DND-41 (cell line): ENCODE measurements around the gene DSCAM.

Experiments used
- ATAC-seq: fragments of 200-7000 bp; cut with Tn5 transposase; 3 replicates; pipeline ENCODE4 v1.9.1; 2021; ENCODE audit warnings: low read depth; ENCODE audit not compliant: insufficient read depth
- DNase-seq: peaks from one replicate; pipeline ENCODE4 v3.0.0-alpha.2; 2020
- H2AFZ ChIP-seq: 2 replicates; pipeline ENCODE4 v1.6.0; 2012; ENCODE audit warnings: low read depth, low read length
- H3K27ac ChIP-seq: 2 replicates; pipeline ENCODE4 v1.5.1; 2012; ENCODE audit warnings: low read length, inconsistent platforms
- H3K27me3 ChIP-seq: fragments of 200-600 bp; sonication (generic); 2 replicates; pipeline ENCODE4 v1.6.0; 2012; ENCODE audit warnings: low read length, mild to moderate bottlenecking, inconsistent platforms; ENCODE audit not compliant: insufficient read depth, poor library complexity
- H3K36me3 ChIP-seq: 2 replicates; pipeline ENCODE4 v1.5.1; 2012; ENCODE audit warnings: low read length, inconsistent platforms; ENCODE audit not compliant: insufficient read depth
- H3K4me1 ChIP-seq: 2 replicates; pipeline ENCODE4 v1.5.1; 2012; ENCODE audit warnings: mild to moderate bottlenecking, low read length; ENCODE audit not compliant: insufficient read depth
- H3K4me2 ChIP-seq: 2 replicates; pipeline ENCODE4 v1.6.0; 2012; ENCODE audit warnings: mild to moderate bottlenecking, moderate library complexity, low read length, inconsistent platforms; ENCODE audit not compliant: insufficient read depth
- H3K4me3 ChIP-seq, 2 experiments: fragments of 200-600 bp in 1 of 2; shearing (Covaris generic) in 1 of 2; 2 replicates each; pipeline ENCODE4 v1.5.1; 2012 to 2016; ENCODE audit warnings: inconsistent platforms in 2 of 2, low read length in 2 of 2, mild to moderate bottlenecking in 2 of 2, low read depth in 1 of 2, moderate library complexity in 1 of 2
- H3K79me2 ChIP-seq: 2 replicates; pipeline ENCODE4 v1.6.0; 2012; ENCODE audit warnings: low read length, inconsistent platforms; ENCODE audit not compliant: insufficient read depth
- H3K9ac ChIP-seq: 2 replicates; pipeline ENCODE4 v1.6.0; 2012; ENCODE audit warnings: low read depth, mild to moderate bottlenecking, inconsistent platforms, low read length, moderate library complexity
- H3K9me3 ChIP-seq: 2 replicates; pipeline ENCODE4 v1.5.1; 2012; ENCODE audit warnings: low read length, moderate library complexity, mild to moderate bottlenecking, inconsistent platforms; ENCODE audit not compliant: insufficient read depth, severe bottlenecking
- H4K20me1 ChIP-seq: 2 replicates; pipeline ENCODE4 v1.6.0; 2012; ENCODE audit warnings: low read length; ENCODE audit not compliant: insufficient read depth
- EZH2 ChIP-seq: IDR thresholded peaks from 3 replicates; pipeline ENCODE4 v1.6.1; 2012; ENCODE audit warnings: borderline replicate concordance, low read depth, mild to moderate bottlenecking, moderate library complexity, low read length, inconsistent platforms; ENCODE audit not compliant: severe bottlenecking
- TF ChIP-seq, protein P1 (sequence below): IDR thresholded peaks from 2 replicates; pipeline ENCODE4 v1.5.1; 2012; ENCODE audit warnings: borderline replicate concordance, low read length, moderate library complexity, mild to moderate bottlenecking; ENCODE audit not compliant: poor library complexity, severe bottlenecking; ENCODE audit errors: extremely low read depth

Gene DSCAM

DNA sequence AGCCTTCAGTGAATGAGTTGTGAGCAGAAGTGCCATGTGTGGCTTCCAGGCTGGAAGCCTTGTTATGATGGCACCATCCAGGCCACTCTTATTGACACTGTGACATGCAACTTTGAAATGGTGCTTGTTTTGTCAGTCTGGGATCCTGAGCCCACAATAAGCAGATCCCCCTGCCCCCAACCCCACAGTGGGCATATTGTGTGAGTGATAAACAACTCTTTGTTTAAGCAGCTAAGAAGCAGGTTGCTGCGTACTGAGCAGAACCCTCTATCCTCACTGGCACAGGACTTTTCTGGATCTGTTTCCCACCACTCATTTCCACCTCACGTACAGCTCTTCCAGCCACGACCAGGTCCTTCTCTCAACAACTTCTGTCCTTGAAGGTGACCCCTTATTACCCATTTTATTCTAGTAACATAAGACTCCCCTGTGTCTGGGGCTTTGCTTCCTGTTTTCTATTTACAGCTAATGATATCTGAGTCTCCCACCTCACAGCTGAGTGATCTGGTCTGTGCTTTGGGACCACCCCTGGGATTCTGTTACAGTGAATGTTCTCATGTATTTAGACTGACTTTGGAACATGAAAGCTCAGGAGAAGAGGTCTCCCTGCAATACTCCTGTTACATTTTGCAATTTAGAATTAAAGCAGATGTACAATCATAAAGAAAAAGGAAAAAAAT is 604.2 kb downstream of the DSCAM start:
- Histone ChIP-seq H3K4me2 (no peak overlapping the region), H3K27ac (no peak overlapping the region), H3K9ac (no peak overlapping the region), H3K79me2 (no peaks in the 10 kb centered on the region), H2AFZ (no peak overlapping the region), H3K27me3 (no peaks in the 10 kb centered on the region), H3K36me3 (no peaks in the 10 kb centered on the region), H3K4me3 (no peak overlapping the region), H4K20me1 (no peaks in the 10 kb centered on the region), H3K9me3 (no peaks in the 10 kb centered on the region), H3K4me1 (no peaks in the 10 kb centered on the region)
- no peak for TF ChIP-seq EZH2
- TF ChIP-seq, protein P1, sequence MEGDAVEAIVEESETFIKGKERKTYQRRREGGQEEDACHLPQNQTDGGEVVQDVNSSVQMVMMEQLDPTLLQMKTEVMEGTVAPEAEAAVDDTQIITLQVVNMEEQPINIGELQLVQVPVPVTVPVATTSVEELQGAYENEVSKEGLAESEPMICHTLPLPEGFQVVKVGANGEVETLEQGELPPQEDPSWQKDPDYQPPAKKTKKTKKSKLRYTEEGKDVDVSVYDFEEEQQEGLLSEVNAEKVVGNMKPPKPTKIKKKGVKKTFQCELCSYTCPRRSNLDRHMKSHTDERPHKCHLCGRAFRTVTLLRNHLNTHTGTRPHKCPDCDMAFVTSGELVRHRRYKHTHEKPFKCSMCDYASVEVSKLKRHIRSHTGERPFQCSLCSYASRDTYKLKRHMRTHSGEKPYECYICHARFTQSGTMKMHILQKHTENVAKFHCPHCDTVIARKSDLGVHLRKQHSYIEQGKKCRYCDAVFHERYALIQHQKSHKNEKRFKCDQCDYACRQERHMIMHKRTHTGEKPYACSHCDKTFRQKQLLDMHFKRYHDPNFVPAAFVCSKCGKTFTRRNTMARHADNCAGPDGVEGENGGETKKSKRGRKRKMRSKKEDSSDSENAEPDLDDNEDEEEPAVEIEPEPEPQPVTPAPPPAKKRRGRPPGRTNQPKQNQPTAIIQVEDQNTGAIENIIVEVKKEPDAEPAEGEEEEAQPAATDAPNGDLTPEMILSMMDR, result no peak
- ATAC-seq (no peak), DNase-seq (no peak)

DNA sequence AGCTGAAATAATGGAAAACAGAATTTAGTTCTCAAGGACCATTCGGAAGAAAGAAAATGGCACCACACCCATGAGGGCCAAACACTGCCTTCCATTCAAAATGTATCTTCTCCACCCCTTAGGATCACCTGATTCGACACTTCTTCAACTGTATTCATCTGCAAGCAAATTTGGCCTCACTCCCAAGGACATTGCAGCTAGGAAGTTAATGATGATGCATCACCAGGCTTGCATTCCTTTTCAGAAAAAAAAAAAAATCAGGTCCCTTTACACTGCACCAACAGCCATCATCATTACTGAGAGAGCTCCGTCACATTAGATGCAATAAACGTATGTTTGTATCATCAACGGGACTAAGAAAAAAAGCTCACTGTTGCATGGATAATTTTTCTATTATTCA is 611.4 kb downstream of the DSCAM start:
- ATAC-seq, result no peak
- H3K27ac ChIP-seq, result no peak overlapping the region
- no peak overlapping the region for H3K4me2 ChIP-seq
- H4K20me1 ChIP-seq, result no peaks in the 10 kb centered on the region
- no peaks in the 10 kb centered on the region for H3K4me1 ChIP-seq
- no peak for DNase-seq
- no peaks in the 10 kb centered on the region for H3K27me3 ChIP-seq
- H2AFZ ChIP-seq, result no peak overlapping the region
- no peak for TF ChIP-seq EZH2
- H3K79me2 ChIP-seq, result no peaks in the 10 kb centered on the region
- no peak overlapping the region for H3K4me3 ChIP-seq
- H3K9me3 ChIP-seq, result no peaks in the 10 kb centered on the region
- H3K9ac ChIP-seq, result no peak overlapping the region
- no peaks in the 10 kb centered on the region for H3K36me3 ChIP-seq

DNA sequence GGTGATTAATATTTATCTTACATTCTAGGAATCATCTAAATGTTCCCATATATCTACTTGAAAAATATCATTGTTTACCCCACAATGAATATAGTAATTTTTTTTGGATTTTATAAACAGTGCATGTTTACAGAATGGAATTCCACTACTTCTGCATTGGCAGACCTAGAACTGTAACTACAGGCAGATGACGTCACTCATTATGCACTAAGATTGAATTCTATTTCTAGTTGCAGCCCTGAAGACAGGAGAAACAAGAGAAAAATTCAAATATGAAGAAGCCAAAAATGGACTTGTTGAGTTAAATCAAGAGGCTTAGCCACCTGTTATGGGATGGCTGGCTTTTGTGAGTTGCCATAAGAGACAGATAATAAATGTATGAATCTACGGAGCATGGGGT is 615.0 kb downstream of the DSCAM start:
- H3K27ac ChIP-seq, result no peak overlapping the region
- TF ChIP-seq, protein P1, result no peak
- TF ChIP-seq EZH2, result no peak
- H4K20me1 ChIP-seq, result no peaks in the 10 kb centered on the region
- H3K27me3 ChIP-seq, result no peaks in the 10 kb centered on the region
- no peak overlapping the region for H3K4me3 ChIP-seq
- no peak overlapping the region for H3K4me2 ChIP-seq
- ATAC-seq, result no peak
- no peak for DNase-seq
- no peaks in the 10 kb centered on the region for H3K4me1 ChIP-seq
- no peak overlapping the region for H2AFZ ChIP-seq
- H3K9me3 ChIP-seq, result no peaks in the 10 kb centered on the region
- no peaks in the 10 kb centered on the region for H3K79me2 ChIP-seq
- H3K36me3 ChIP-seq, result no peaks in the 10 kb centered on the region
- H3K9ac ChIP-seq, result no peak overlapping the region

DNA sequence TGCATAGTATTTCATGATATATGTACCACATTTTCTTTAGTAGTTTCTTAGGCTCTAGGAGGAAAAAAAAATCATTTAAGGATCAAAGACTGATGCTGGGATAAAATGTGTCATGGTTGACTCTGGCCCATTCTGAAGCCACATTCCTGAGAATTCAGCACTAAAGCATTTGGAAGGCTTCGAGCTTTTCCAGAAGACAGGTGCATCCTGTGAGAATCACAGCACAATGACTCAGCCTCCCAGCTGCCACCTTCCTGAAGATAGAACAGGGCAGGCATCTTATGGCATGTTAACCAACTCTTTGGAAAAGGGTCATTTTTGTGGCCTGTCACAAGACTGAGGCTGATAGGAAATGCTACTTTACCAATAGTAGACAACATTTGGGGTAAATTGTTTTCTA is 619.9 kb downstream of the DSCAM start:
- Histone ChIP-seq H3K9ac (no peak overlapping the region), H3K36me3 (no peaks in the 10 kb centered on the region), H3K4me2 (no peak overlapping the region), H2AFZ (no peak overlapping the region), H3K4me1 (no peaks in the 10 kb centered on the region), H3K27me3 (no peaks in the 10 kb centered on the region), H3K4me3 (no peak overlapping the region), H4K20me1 (no peaks in the 10 kb centered on the region), H3K79me2 (no peaks in the 10 kb centered on the region), H3K27ac (no peak overlapping the region), H3K9me3 (no peaks in the 10 kb centered on the region)
- TF ChIP-seq, protein P1, result no peak
- TF ChIP-seq EZH2, result no peak
- DNase-seq (no peak), ATAC-seq (no peak)
